H9 (cell line): ENCODE results near the gene PTPRN2. TPM values are rescaled to one million over a fixed set of nuclear protein-coding genes. Genes with fewer than 3 reads are reported as not detected.

Source experiments
- DNase-seq: peaks from one replicate; pipeline ENCODE4 v3.0.0-alpha.2; 2017
- H2AFZ ChIP-seq: one replicate; pipeline ENCODE4 v1.6.1; 2013; ENCODE audit warnings: mild to moderate bottlenecking, low read length, control low read depth, moderate library complexity
- H2AK5ac ChIP-seq: 2 replicates; pipeline ENCODE4 v1.6.1; 2013; ENCODE audit warnings: low read length, control low read depth, mixed read lengths; ENCODE audit not compliant: insufficient read length
- H2BK120ac ChIP-seq: one replicate; pipeline ENCODE4 v1.6.1; 2013; ENCODE audit warnings: low read depth, mild to moderate bottlenecking, low read length, control low read depth, inconsistent platforms; ENCODE audit not compliant: poor library complexity, severe bottlenecking
- H2BK12ac ChIP-seq: 2 replicates; pipeline ENCODE4 v1.6.1; 2013; ENCODE audit warnings: low read length, control low read depth, mixed read lengths, low read depth; ENCODE audit not compliant: insufficient read length
- H2BK15ac ChIP-seq: 2 replicates; pipeline ENCODE4 v1.6.1; 2013; ENCODE audit warnings: low read depth, low read length, control low read depth
- H2BK20ac ChIP-seq: one replicate; pipeline ENCODE4 v1.6.1; 2013; ENCODE audit warnings: low read depth, mild to moderate bottlenecking, low read length, control low read depth, inconsistent platforms; ENCODE audit not compliant: poor library complexity, severe bottlenecking
- H2BK5ac ChIP-seq: 2 replicates; pipeline ENCODE4 v1.6.1; 2013; ENCODE audit warnings: low read length, control low read depth, mixed read lengths; ENCODE audit not compliant: insufficient read length
- H3K14ac ChIP-seq: 2 replicates; pipeline ENCODE4 v1.6.1; 2013; ENCODE audit warnings: low read length, control low read depth; ENCODE audit not compliant: insufficient read depth
- H3K18ac ChIP-seq: 2 replicates; pipeline ENCODE4 v1.6.1; 2013; ENCODE audit warnings: low read depth, mild to moderate bottlenecking, mixed read lengths, low read length, control low read depth; ENCODE audit not compliant: insufficient read length
- H3K23ac ChIP-seq: 2 replicates; pipeline ENCODE4 v1.6.1; 2013; ENCODE audit warnings: low read length, control low read depth, mixed read lengths, low read depth; ENCODE audit not compliant: insufficient read length
- H3K23me2 ChIP-seq: 2 replicates; pipeline ENCODE4 v1.6.1; 2013; ENCODE audit warnings: low read depth, mild to moderate bottlenecking, mixed read lengths, low read length, control low read depth; ENCODE audit not compliant: insufficient read length, poor library complexity, severe bottlenecking
- H3K27ac ChIP-seq: 2 replicates; pipeline ENCODE4 v1.5.1; 2013; ENCODE audit warnings: low read length, control low read depth, mixed read lengths, low read depth; ENCODE audit not compliant: insufficient read length
- H3K27me3 ChIP-seq: 2 replicates; pipeline ENCODE4 v1.6.1; 2013; ENCODE audit warnings: low read length, control low read depth, inconsistent platforms; ENCODE audit not compliant: insufficient read depth
- H3K4ac ChIP-seq: 2 replicates; pipeline ENCODE4 v1.6.1; 2013; ENCODE audit warnings: low read depth, mild to moderate bottlenecking, control low read depth, inconsistent platforms, low read length, moderate library complexity
- H3K4me1 ChIP-seq: 2 replicates; pipeline ENCODE4 v1.6.1; 2013; ENCODE audit warnings: low read length, control low read depth, inconsistent platforms; ENCODE audit not compliant: insufficient read depth
- H3K4me2 ChIP-seq: 2 replicates; pipeline ENCODE4 v1.6.1; 2013; ENCODE audit warnings: low read length, control low read depth, mixed read lengths; ENCODE audit not compliant: insufficient read length, insufficient read depth
- H3K56ac ChIP-seq: 2 replicates; pipeline ENCODE4 v1.6.1; 2013; ENCODE audit warnings: low read depth, mild to moderate bottlenecking, mixed read lengths, low read length, control low read depth; ENCODE audit not compliant: insufficient read length
- H3K79me1 ChIP-seq: 2 replicates; pipeline ENCODE4 v1.6.1; 2013; ENCODE audit warnings: low read depth, mild to moderate bottlenecking, moderate library complexity, low read length, control low read depth, inconsistent platforms; ENCODE audit not compliant: insufficient read depth, poor library complexity, severe bottlenecking
- H3K79me2 ChIP-seq: 2 replicates; pipeline ENCODE4 v1.6.1; 2013; ENCODE audit warnings: low read length, control low read depth, inconsistent platforms; ENCODE audit not compliant: insufficient read depth
- H3K9ac ChIP-seq: 2 replicates; pipeline ENCODE4 v1.6.1; 2013; ENCODE audit warnings: low read length, control low read depth, mixed read lengths; ENCODE audit not compliant: insufficient read length; ENCODE audit errors: extremely low read depth
- H3K9me3 ChIP-seq: one replicate; pipeline ENCODE4 v1.6.1; 2013; ENCODE audit warnings: low read depth, low read length, inconsistent platforms; ENCODE audit not compliant: control insufficient read depth
- H3T11ph ChIP-seq: one replicate; pipeline ENCODE4 v1.6.1; 2013; ENCODE audit warnings: mild to moderate bottlenecking, low read length, control low read depth, inconsistent platforms
- H4K20me1 ChIP-seq: one replicate; pipeline ENCODE4 v1.6.1; 2013; ENCODE audit not compliant: control insufficient read depth, insufficient read length, insufficient read depth
- H4K5ac ChIP-seq: 2 replicates; pipeline ENCODE4 v1.6.1; 2013; ENCODE audit warnings: low read depth, mild to moderate bottlenecking, mixed read lengths, low read length, control low read depth; ENCODE audit not compliant: insufficient read length
- H4K8ac ChIP-seq: replicated peaks from 2 replicates; pipeline ENCODE4 v1.6.1; 2013; ENCODE audit warnings: low read length, control low read depth, mixed read lengths, low read depth; ENCODE audit not compliant: insufficient read length
- H4K91ac ChIP-seq: 2 replicates; pipeline ENCODE4 v1.6.1; 2013; ENCODE audit warnings: low read depth, mild to moderate bottlenecking, moderate library complexity, mixed read lengths, low read length, control low read depth; ENCODE audit not compliant: insufficient read length
- H3K27ac Mint-ChIP-seq, 3 experiments: 2 replicates in 2 of 3; 3 replicates in 1 of 3; pipeline ENCODE4 v1.8.0; 2020 to 2021; ENCODE audit warnings: mixed read lengths in 3 of 3, mild to moderate bottlenecking in 1 of 3, moderate library complexity in 1 of 3
- H3K27me3 Mint-ChIP-seq: 2 replicates; pipeline ENCODE4 v1.8.0; 2021; ENCODE audit warnings: low read depth, mild to moderate bottlenecking, moderate library complexity, mixed read lengths
- H3K36me3 Mint-ChIP-seq, 3 experiments: 2 replicates in 2 of 3; 3 replicates in 1 of 3; pipeline ENCODE4 v1.8.0; 2020 to 2021; ENCODE audit warnings: low read depth in 3 of 3, mixed read lengths in 3 of 3; ENCODE audit not compliant: insufficient read depth in 1 of 3
- H3K4me1 Mint-ChIP-seq, 2 experiments: 2 replicates each; pipeline ENCODE4 v1.8.0; 2020; ENCODE audit warnings: mixed read lengths in 2 of 2
- H3K4me3 Mint-ChIP-seq, 2 experiments: 2 replicates in 1 of 2; 3 replicates in 1 of 2; pipeline ENCODE4 v1.8.0; 2020 to 2021; ENCODE audit warnings: mild to moderate bottlenecking in 2 of 2, mixed read lengths in 2 of 2, moderate library complexity in 1 of 2
- H3K9me3 Mint-ChIP-seq, 2 experiments: 2 replicates in 1 of 2; 3 replicates in 1 of 2; pipeline ENCODE4 v1.8.0; 2020; ENCODE audit warnings: mild to moderate bottlenecking in 2 of 2, mixed read lengths in 2 of 2, moderate library complexity in 1 of 2
- WGBS: extraction: QIAGEN DNeasy Blood & Tissue Kit; methylation state at CpG from one replicate; pipeline ENCODE4 v1.1.7; 2013; ENCODE audit warnings: missing lambda C conversion rate, low lambda C conversion rate, mixed read lengths; ENCODE audit not compliant: insufficient read length; ENCODE audit errors: extremely low coverage; 5-methylcytosine and 5-hydroxymethylcytosine counted together
- total RNA-seq: library from RNA; stranded (reverse); gene quantifications from 2 replicates; pipeline ENCODE4 v1.2.1, GENCODE V29; 2021
- TF ChIP-seq, protein P1 (sequence below): fragments of 200-600 bp; sonication (generic); conservative IDR thresholded peaks from 3 replicates; pipeline ENCODE4 v1.8.0; 2021; ENCODE audit warnings: antibody characterized with exemption, mild to moderate bottlenecking

PTPRN2 gene
- total RNA-seq, 1 experiment from 2014 or later = 5.2 TPM

GRCh38 chr7:157791261-157791660, 796.4 kb downstream of the PTPRN2 start:
- TF ChIP-seq, protein P1, sequence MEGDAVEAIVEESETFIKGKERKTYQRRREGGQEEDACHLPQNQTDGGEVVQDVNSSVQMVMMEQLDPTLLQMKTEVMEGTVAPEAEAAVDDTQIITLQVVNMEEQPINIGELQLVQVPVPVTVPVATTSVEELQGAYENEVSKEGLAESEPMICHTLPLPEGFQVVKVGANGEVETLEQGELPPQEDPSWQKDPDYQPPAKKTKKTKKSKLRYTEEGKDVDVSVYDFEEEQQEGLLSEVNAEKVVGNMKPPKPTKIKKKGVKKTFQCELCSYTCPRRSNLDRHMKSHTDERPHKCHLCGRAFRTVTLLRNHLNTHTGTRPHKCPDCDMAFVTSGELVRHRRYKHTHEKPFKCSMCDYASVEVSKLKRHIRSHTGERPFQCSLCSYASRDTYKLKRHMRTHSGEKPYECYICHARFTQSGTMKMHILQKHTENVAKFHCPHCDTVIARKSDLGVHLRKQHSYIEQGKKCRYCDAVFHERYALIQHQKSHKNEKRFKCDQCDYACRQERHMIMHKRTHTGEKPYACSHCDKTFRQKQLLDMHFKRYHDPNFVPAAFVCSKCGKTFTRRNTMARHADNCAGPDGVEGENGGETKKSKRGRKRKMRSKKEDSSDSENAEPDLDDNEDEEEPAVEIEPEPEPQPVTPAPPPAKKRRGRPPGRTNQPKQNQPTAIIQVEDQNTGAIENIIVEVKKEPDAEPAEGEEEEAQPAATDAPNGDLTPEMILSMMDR = no peak

More at GRCh38 chr7:157791261-157791660, 796.4 kb downstream of the PTPRN2 start:
- H3K4me1 ChIP-seq = peaks cover 6% of the 10 kb centered on the region; the same call in 1 of the 2 replicates
- H3T11ph ChIP-seq = no peak overlapping the region
- H2BK120ac ChIP-seq = no peak overlapping the region
- no peak overlapping the region for H4K8ac ChIP-seq
- no peak overlapping the region for H3K4me2 ChIP-seq
- Mint-ChIP-seq H3K4me1 (peaks cover 31 to 37% of the 10 kb centered on the region in 2 experiments), H3K4me3 (no peak overlapping the region), H3K27ac (no peak overlapping the region), H3K27me3 (peaks cover 6% of the 10 kb centered on the region), H3K9me3 (no peaks in the 10 kb centered on the region), H3K36me3 (peaks cover 0 to 7% (median 0%) of the 10 kb centered on the region in 3 experiments; a peak in 3 of 7 replicates)
- H3K18ac ChIP-seq = no peak overlapping the region
- no peak overlapping the region for H3K23ac ChIP-seq
- H3K79me1 ChIP-seq = no peaks in the 10 kb centered on the region
- no peaks in the 10 kb centered on the region; the same call in 1 of the 2 replicates for H3K27me3 ChIP-seq
- H3K56ac ChIP-seq = no peak overlapping the region
- no peak overlapping the region for H2BK20ac ChIP-seq
- no peak overlapping the region for H4K91ac ChIP-seq
- no peak overlapping the region for H2BK12ac ChIP-seq
- no peak overlapping the region for H2BK15ac ChIP-seq
- no peak overlapping the region for H3K14ac ChIP-seq
- no peak overlapping the region for H3K27ac ChIP-seq
- no peaks in the 10 kb centered on the region for H3K9me3 ChIP-seq
- no peak overlapping the region for H3K9ac ChIP-seq
- no peaks in the 10 kb centered on the region for H4K20me1 ChIP-seq
- H3K4ac ChIP-seq = no peak overlapping the region
- no peak overlapping the region for H4K5ac ChIP-seq
- H3K23me2 ChIP-seq = peaks cover 4% of the 10 kb centered on the region
- WGBS = no CpG with 5 or more reads among the region's 23 CpGs
- peak; percentile 23 for DNase-seq
- no peaks in the 10 kb centered on the region for H3K79me2 ChIP-seq
- no peak overlapping the region for H2AFZ ChIP-seq
- no peak overlapping the region for H2AK5ac ChIP-seq
- H2BK5ac ChIP-seq = no peak overlapping the region
